ENCODE measurements around the gene PCAT7. TPM values are rescaled to one million over a fixed set of nuclear protein-coding genes. Genes with fewer than 3 reads are reported as not detected.
"Not testable (repeated sequence)": the region's sequence is repeated elsewhere in the genome, so short reads cannot be mapped to it uniquely, and the experiment has no call there.

PCAT7 gene
- total and polyA plus RNA-seq, 9 donors = 0.04 to 0.05 TPM; not detected in 7

DNA sequence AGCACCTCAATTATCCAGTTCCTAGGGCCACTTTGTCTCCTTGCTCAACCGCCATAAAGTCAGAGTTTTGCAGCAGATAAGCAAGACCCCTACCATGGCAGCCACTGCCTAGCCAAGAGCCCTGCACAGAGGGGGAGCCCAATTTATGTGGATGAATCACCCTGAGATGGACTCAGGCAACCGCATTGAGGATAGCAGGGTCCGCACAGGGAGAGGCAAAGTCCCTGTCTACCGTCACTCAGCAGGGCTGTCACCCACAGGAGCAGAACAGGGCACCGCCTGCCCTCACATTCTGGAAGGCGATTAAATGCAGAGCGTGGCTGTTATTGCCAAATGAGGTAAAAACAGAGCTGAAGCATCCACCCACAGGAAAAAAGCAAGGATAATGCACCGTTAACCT is 37.0 kb downstream of the PCAT7 start:
- H3K4me3 ChIP-seq = no peak overlapping the region
- H3K27me3 ChIP-seq = no peaks in the 10 kb centered on the region
- intact Hi-C loops (cut with DNase I) = no loop called here
- H3K36me3 ChIP-seq = no peaks in the 10 kb centered on the region
- TF ChIP-seq POLR2A (IDR thresholded peaks at IDR 0.05) = no peak
- TF ChIP-seq EP300 (IDR thresholded peaks at IDR 0.05) = no peak
- TF ChIP-seq, protein P1, sequence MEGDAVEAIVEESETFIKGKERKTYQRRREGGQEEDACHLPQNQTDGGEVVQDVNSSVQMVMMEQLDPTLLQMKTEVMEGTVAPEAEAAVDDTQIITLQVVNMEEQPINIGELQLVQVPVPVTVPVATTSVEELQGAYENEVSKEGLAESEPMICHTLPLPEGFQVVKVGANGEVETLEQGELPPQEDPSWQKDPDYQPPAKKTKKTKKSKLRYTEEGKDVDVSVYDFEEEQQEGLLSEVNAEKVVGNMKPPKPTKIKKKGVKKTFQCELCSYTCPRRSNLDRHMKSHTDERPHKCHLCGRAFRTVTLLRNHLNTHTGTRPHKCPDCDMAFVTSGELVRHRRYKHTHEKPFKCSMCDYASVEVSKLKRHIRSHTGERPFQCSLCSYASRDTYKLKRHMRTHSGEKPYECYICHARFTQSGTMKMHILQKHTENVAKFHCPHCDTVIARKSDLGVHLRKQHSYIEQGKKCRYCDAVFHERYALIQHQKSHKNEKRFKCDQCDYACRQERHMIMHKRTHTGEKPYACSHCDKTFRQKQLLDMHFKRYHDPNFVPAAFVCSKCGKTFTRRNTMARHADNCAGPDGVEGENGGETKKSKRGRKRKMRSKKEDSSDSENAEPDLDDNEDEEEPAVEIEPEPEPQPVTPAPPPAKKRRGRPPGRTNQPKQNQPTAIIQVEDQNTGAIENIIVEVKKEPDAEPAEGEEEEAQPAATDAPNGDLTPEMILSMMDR (IDR thresholded peaks at IDR 0.05) = no peak
- no peak for DNase-seq
- 88 to 95% (median 93%) methylated on average over 8 of the region's 8 CpGs for WGBS, 3 donors
- no peaks in the 10 kb centered on the region for H3K9me3 ChIP-seq
- no peaks in the 10 kb centered on the region for H3K4me1 ChIP-seq (ENCODE audit: insufficient read depth)
- H3K27ac ChIP-seq = no peak overlapping the region

DNA sequence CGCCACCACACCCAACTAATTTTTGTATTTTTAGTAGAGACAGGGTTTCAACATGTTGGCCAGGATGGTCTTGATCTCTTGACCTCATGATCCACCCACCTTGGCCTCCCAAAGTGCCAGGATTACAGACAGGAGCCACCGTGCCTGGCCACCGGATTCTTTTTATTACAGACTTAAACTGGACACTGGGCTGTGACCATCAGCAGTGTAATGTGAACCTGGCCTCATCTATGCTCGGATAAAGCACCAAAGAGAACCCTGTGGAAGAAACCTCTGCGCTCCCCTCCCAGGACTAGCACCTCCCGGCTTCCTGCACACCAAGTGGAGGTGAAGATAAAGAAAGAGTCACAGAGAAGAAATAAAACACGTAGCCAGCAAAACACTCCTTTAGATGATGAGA is 37.8 kb downstream of the PCAT7 start:
- H3K27ac ChIP-seq; H3K9me3 ChIP-seq; DNase-seq; H3K27me3 ChIP-seq; H3K4me1 ChIP-seq (ENCODE audit: insufficient read depth); H3K36me3 ChIP-seq; intact Hi-C loops (cut with DNase I); H3K4me3 ChIP-seq: not testable (repeated sequence)
- 61 to 78% (median 77%) methylated on average over 7 of the region's 7 CpGs for WGBS, 3 donors

DNA sequence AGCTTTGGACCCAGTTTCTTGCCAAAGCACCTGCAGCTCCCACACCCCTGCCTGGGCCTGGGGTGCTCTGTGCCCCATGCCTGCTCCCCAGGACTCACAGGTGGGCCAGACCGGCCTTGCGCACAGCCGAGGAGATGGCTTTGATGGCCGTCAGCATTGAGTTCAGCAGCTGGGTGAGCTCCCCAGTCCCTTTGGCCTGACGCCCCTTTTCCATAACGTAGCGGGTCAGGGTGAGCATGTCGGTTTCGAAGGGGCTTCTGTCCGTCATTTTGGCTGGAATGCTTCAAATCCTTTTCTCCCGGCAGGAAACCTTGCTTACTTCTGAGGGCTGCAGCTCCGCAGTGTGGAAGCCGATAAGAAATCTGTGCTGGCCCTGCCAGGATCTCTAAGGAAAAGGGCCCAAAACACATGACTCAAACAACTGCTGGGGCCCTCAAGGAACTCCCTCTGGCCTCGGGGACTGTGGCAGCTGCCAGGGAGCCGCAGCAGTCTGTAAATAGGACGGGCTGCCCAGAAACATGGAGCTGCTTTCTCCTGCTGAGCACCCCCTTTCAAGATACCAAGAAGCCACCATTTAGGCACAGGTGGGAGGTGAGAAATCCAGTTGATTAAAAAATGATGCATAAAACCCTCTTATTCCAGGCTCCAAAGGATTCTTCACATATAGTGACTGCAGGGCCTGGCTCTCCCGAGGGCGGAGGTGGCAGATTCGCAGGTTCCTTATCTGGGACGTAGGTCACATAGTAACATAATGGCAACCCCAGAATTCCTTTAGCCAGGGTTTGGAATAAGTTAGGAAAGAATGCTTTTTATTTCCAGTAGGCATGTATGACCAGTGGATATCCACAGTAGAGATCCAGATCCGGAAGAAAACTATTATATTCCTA is 38.8 kb downstream of the PCAT7 start, which contains the start of gene FBP2:
FBP2 (minus strand) TSS at position 366 of the 887 bp plus-strand sequence; CDS start at position 268, 98 bp downstream.
- 63 to 77% (median 63%) methylated on average over 21 of the region's 21 CpGs for WGBS, 3 donors
- H3K27ac ChIP-seq = no peak within 1 kb of the TSS
- H3K27me3 ChIP-seq = no peaks in the 10 kb centered on the region
- intact Hi-C loops (cut with DNase I) = no loop called here
- no peak for DNase-seq
- H3K9me3 ChIP-seq = no peaks in the 10 kb centered on the region
- no peaks in the 10 kb centered on the region for H3K36me3 ChIP-seq
- H3K4me3 ChIP-seq = no peak within 1 kb of the TSS
- H3K4me1 ChIP-seq (ENCODE audit: insufficient read depth) = no peaks in the 10 kb centered on the region
- TF ChIP-seq EP300 (IDR thresholded peaks at IDR 0.05) = no peak
- TF ChIP-seq POLR2A (IDR thresholded peaks at IDR 0.05) = no peak
- TF ChIP-seq, protein P1 (IDR thresholded peaks at IDR 0.05) = no peak

DNA sequence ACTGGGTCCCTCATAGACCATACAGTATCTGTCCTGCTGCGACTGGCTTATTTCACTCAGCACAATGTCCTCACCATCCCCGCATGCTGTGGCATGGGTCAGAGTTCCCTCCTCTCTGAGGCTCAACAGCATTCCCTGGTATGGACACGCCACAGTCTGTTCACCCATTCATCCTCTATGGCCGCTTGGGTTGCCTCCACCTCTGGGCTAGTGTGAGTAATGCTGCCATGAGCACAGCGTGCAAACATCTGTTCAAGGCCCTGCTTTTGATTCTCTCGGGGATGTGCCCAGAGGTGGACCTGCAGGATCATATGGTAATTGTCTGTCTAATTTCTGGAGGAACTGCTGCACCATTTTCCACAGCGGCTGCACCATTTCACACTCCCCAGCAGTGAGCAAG is 44.2 kb downstream of the PCAT7 start:
- WGBS, 3 donors = 77 to 86% (median 80%) methylated on average over 7 of the region's 7 CpGs
- Histone ChIP-seq H3K27me3 (no peaks in the 10 kb centered on the region), H3K4me3 (no peak overlapping the region), H3K27ac (no peak overlapping the region), H3K4me1 (ENCODE audit: insufficient read depth) (peaks cover 2% of the 10 kb centered on the region), H3K36me3 (no peaks in the 10 kb centered on the region), H3K9me3 (no peaks in the 10 kb centered on the region)
- intact Hi-C loops (cut with DNase I) = no loop called here
- DNase-seq = no peak
- TF ChIP-seq, protein P1 (IDR thresholded peaks at IDR 0.05) = no peak
- TF ChIP-seq POLR2A (IDR thresholded peaks at IDR 0.05) (no peak), EP300 (IDR thresholded peaks at IDR 0.05) (no peak)

DNA sequence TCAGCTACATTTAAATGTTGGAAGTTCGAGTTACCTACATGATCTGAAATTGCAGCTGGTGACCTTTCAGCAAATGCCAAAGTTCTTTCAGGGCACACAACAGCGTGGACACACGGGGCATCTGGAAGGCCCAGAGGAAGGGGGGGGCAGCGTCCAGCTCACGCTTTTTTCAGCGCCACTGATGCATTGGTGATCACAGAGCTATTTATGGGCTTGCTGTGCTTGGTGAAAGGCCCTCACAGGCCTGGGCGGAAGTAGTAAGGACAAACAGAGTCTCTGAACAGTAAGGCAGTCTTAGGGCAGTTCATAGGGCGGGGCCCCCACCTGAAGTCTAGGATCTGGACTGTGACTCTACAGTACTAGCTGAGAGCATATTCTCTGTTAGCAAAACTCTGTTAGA is 45.4 kb downstream of the PCAT7 start:
- Histone ChIP-seq H3K27ac (no peak overlapping the region), H3K4me1 (ENCODE audit: insufficient read depth) (peaks cover 2% of the 10 kb centered on the region), H3K27me3 (no peaks in the 10 kb centered on the region), H3K4me3 (no peak overlapping the region), H3K9me3 (no peaks in the 10 kb centered on the region), H3K36me3 (no peaks in the 10 kb centered on the region)
- WGBS, 3 donors = 79 to 89% (median 80%) methylated on average over 8 of the region's 8 CpGs
- TF ChIP-seq, protein P1 (IDR thresholded peaks at IDR 0.05) = no peak
- TF ChIP-seq POLR2A (IDR thresholded peaks at IDR 0.05) (no peak), EP300 (IDR thresholded peaks at IDR 0.05) (no peak)
- DNase-seq = no peak
- intact Hi-C loops (cut with DNase I) = no loop called here

All from ovary (tissue), 9 donors.